Tibial nerve (tissue), 4 donors: ENCODE results near the gene RMND5A. TPM values are rescaled to one million over a fixed set of nuclear protein-coding genes. Genes with fewer than 3 reads are reported as not detected.
"Not testable (repeated sequence)": the region's sequence is repeated elsewhere in the genome, so short reads cannot be mapped to it uniquely, and the experiment has no call there.

ENCODE experiments used
- DNase-seq, 2 donors: peaks; one replicate each; pipeline ENCODE4 v3.0.0-alpha.2; 2019; ENCODE audit warnings: low spot score in 2 of 2
- H3K27ac ChIP-seq, 4 donors: fragments of 200-600 bp; sonication (generic) in 3 of 4; one replicate each; pipeline ENCODE4 v1.5.1; 2017 to 2019; ENCODE audit warnings: mild to moderate bottlenecking in 1 of 4
- H3K27me3 ChIP-seq, 2 donors: fragments of 200-600 bp; sonication (generic) in 1 of 2; one replicate each; pipeline versions ENCODE4 v1.5.1 to v1.6.0; 2017 to 2019
- H3K36me3 ChIP-seq, 3 donors: fragments of 200-600 bp; sonication (generic); one replicate each; pipeline ENCODE4 v1.5.1; 2018 to 2019
- H3K4me1 ChIP-seq, 4 donors: fragments of 200-600 bp; sonication (generic) in 3 of 4; one replicate each; pipeline ENCODE4 v1.5.1; 2017 to 2019
- H3K4me3 ChIP-seq, 4 donors: fragments of 200-600 bp; sonication (generic) in 3 of 4; one replicate each; pipeline ENCODE4 v1.5.1; 2017 to 2019; ENCODE audit warnings: mild to moderate bottlenecking in 1 of 4, moderate library complexity in 1 of 4
- H3K9me3 ChIP-seq, 4 donors: fragments of 200-600 bp; sonication (generic) in 3 of 4; one replicate each; pipeline ENCODE4 v1.5.1; 2017 to 2019
- WGBS, 2 donors: methylation state at CpG; one replicate each; pipeline ENCODE4 v1.1.5; 2018; 5-methylcytosine and 5-hydroxymethylcytosine counted together
- total RNA-seq, 4 donors: library from RNA; depleted of rRNA; stranded (reverse); fragments of >200 nt; gene quantifications; one replicate each; pipeline ENCODE4 v1.1.0, GENCODE V29; 2016

The RMND5A gene
- total RNA-seq, 4 donors from 2014 or later: 40.5 to 59.9 (median 48.5) TPM

- WGBS, 2 donors: no CpG with 5 or more reads among the region's 30 CpGs
- Histone ChIP-seq H3K27ac (peak overlapping the region; percentile 75 to 92 (median 87)), H3K4me3 (peak overlapping the region in 3 of 4 donors; percentile 56 to 82 (median 66))
- not testable (repeated sequence) for H3K9me3 ChIP-seq, H3K27me3 ChIP-seq, H3K4me1 ChIP-seq, DNase-seq, H3K36me3 ChIP-seq
Observed at GRCh38 chr2:86719263-86719636, 841 bp upstream of the RMND5A start.

GRCh38 chr2:86720540-86721320 is 639 bp downstream of the RMND5A start:
- H3K27ac ChIP-seq: peak overlapping the region; percentile 75 to 92 (median 87)
- H3K27me3 ChIP-seq, H3K4me1 ChIP-seq, H3K9me3 ChIP-seq, H3K36me3 ChIP-seq: not testable (repeated sequence)
- WGBS, 2 donors: 0% methylated on average over 7 to 22 of the region's 85 CpGs
- H3K4me3 ChIP-seq: peak overlapping the region; percentile 55 to 82 (median 61)
- DNase-seq: peak in 1 of 2 donors; percentile 10

GRCh38 chr2:86725706-86726105 is 5.6 kb downstream of the RMND5A start:
- not testable (repeated sequence) for H3K4me3 ChIP-seq, H3K4me1 ChIP-seq, DNase-seq, H3K27me3 ChIP-seq, H3K9me3 ChIP-seq, H3K27ac ChIP-seq, H3K36me3 ChIP-seq
- WGBS, 2 donors: no CpG with 5 or more reads among the region's 2 CpGs

DNA sequence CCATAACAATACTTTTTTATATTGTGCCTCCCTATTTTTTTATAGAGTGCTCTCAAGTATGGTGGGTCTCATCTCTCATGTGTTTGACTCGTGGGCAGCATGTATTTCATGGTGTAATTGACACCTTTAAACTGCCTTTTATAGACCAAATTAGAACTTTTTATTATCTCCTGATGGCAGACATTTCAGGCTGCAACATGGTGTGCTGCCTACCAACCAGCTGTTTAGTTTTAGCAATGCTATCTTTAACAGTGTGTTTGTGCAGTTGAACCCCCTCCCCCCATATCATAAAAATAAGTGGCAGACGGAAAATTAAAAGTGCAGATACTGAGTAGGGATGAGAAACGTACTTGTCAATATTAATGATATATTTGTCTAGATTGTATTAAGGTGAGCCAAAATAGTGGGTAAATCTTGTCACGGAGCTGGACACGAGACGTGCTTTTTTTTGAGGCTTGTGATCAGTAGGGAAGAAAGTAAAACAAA is 12.0 kb downstream of the RMND5A start:
- H3K27ac ChIP-seq, H3K27me3 ChIP-seq, H3K4me3 ChIP-seq, H3K36me3 ChIP-seq, H3K9me3 ChIP-seq, DNase-seq, H3K4me1 ChIP-seq: not testable (repeated sequence)
- WGBS, 2 donors: 72 to 79% methylated on average over 2 to 5 of the region's 6 CpGs

DNA sequence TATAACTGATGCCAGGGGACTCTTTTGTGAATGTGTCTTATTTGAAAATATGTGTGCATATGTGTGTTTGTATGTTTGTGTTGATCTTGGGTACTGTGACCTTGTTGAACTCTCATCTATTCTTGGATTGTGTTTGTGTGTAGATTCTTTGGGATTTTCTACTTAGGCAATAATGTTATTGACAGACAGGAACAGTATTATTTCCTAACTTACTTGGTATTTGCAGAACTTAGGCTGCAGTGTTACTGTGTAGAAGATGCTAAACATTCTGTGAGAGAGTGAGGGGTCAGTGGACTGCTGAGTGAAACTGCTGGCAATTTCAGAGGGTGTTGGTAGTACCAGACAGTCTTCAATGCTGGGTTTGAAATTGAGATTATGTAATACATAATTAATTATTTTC is 12.7 kb downstream of the RMND5A start:
- not testable (repeated sequence) for DNase-seq, H3K27ac ChIP-seq, H3K4me3 ChIP-seq, H3K9me3 ChIP-seq, H3K4me1 ChIP-seq, H3K27me3 ChIP-seq, H3K36me3 ChIP-seq

DNA sequence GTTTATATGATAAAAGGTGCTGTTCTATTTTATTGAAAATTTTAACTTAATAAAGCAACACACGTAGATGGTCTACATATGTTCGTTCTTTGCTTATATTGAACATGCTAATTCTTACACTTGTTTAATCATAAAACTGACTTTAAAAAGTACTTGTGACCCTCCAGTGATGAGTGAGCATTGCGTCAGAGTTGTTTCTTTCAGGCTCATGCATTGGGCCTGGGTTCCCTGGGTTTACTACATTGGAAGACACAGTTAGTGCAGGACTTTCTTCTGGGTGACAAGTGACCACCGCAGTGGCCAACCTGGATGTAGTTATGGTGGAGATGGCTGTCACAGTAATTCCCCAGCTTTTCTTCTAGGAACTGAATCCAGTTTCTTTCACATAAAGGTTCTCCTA is 13.4 kb downstream of the RMND5A start:
- WGBS, 2 donors: 67 to 92% methylated on average over 2 of the region's 4 CpGs
- not testable (repeated sequence) for H3K27me3 ChIP-seq, H3K36me3 ChIP-seq, H3K9me3 ChIP-seq, H3K4me1 ChIP-seq, H3K4me3 ChIP-seq, DNase-seq, H3K27ac ChIP-seq

- not testable (repeated sequence) for H3K4me3 ChIP-seq, H3K27me3 ChIP-seq, DNase-seq, H3K36me3 ChIP-seq, H3K4me1 ChIP-seq, H3K9me3 ChIP-seq, H3K27ac ChIP-seq
- WGBS, 2 donors: no CpG with 5 or more reads among the region's 1 CpG
Observed at GRCh38 chr2:86734896-86735295, 14.8 kb downstream of the RMND5A start.

DNA sequence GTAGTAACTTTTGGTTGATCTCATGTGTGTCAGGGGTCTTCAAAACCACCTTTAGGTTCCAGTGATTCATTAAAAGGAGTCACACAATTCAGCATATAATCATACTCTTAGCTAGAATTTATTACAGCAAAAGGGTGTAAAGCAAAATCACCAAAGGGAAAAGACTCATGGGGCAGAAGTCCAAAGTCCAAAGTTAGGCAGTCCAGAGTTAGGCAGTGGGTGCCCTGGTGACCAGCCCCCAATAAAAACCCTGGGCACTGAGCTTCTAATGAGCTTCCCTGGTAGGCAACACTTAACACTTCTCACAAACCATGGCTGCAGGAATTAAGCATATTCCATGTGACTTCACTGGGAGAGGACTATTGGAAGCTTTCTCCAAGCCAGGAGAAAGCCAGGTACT is 19.4 kb downstream of the RMND5A start:
- H3K4me1 ChIP-seq, H3K27me3 ChIP-seq: not testable (repeated sequence)
- peaks cover 0 to 13% (median 0%) of the 10 kb centered on the region in 3 donors for H3K36me3 ChIP-seq

GRCh38 chr2:86739889-86740288 is 19.8 kb downstream of the RMND5A start:
- H3K4me1 ChIP-seq, H3K4me3 ChIP-seq, H3K27ac ChIP-seq, H3K9me3 ChIP-seq, DNase-seq, H3K27me3 ChIP-seq: not testable (repeated sequence)
- no CpG with 5 or more reads among the region's 11 CpGs for WGBS, 2 donors
- H3K36me3 ChIP-seq: peaks cover 0 to 13% (median 0%) of the 10 kb centered on the region in 3 donors

More for the DNA sequence above, 19.4 kb downstream of the RMND5A start:
- not testable (repeated sequence) for DNase-seq, H3K9me3 ChIP-seq, H3K27ac ChIP-seq, H3K4me3 ChIP-seq

GRCh38 chr2:86741889-86742498 is 21.9 kb downstream of the RMND5A start:
- H3K27ac ChIP-seq, H3K4me3 ChIP-seq, H3K27me3 ChIP-seq, H3K9me3 ChIP-seq, H3K4me1 ChIP-seq, DNase-seq: not testable (repeated sequence)
- peaks cover 0 to 22% (median 0%) of the 10 kb centered on the region in 3 donors for H3K36me3 ChIP-seq
- no CpG with 5 or more reads among the region's 4 CpGs for WGBS, 2 donors
